HEK293 (cell line): ENCODE results near the gene LTV1.

Experiments used
- CTCF ChIA-PET: fragments of 350-600 bp; formaldehyde crosslinking; extraction: SDS; loops from one replicate; lab custom pipeline; 2021; ENCODE audit warnings: antibody characterized with exemption; lab: Yijun Ruan, JAX
- POLR2A ChIA-PET: fragments of 300-600 bp; formaldehyde crosslinking; extraction: SDS; loops from one replicate; lab custom pipeline; 2020; ENCODE audit warnings: antibody characterized with exemption, inconsistent platforms; lab: Yijun Ruan, JAX
- H3K27ac ChIP-seq: fragments of 200-500 bp; sonication (Bioruptor generic); 2 replicates; pipeline ENCODE4 v1.5.1; 2014; ENCODE audit warnings: low read depth, low read length, control low read depth, inconsistent platforms; ENCODE audit errors: extremely low read depth
- H3K36me3 ChIP-seq, 2 experiments: fragments of 200-500 bp in 1 of 2; sonication (Bioruptor generic) in 1 of 2; 1 replicate in 1 of 2; 2 replicates in 1 of 2; pipeline ENCODE4 v1.5.1; 2014 to 2017; ENCODE audit warnings: inconsistent platforms in 2 of 2, low read length in 2 of 2; ENCODE audit not compliant: control insufficient read depth in 2 of 2, insufficient read depth in 1 of 2
- H3K4me1 ChIP-seq: fragments of 200-500 bp; sonication (Bioruptor generic); 2 replicates; pipeline ENCODE4 v1.5.1; 2014; ENCODE audit warnings: mild to moderate bottlenecking, low read length, inconsistent platforms; ENCODE audit not compliant: control insufficient read depth, insufficient read depth
- H3K4me3 ChIP-seq: 2 replicates; pipeline ENCODE4 v1.5.1; 2011; ENCODE audit warnings: low read depth, mild to moderate bottlenecking, control low read depth, low read length, moderate library complexity
- H3K9me3 ChIP-seq: fragments of 200-500 bp; sonication (Bioruptor generic); 2 replicates; pipeline ENCODE4 v1.5.1; 2014; ENCODE audit warnings: low read depth, low read length, inconsistent platforms; ENCODE audit not compliant: control insufficient read depth, insufficient read depth
- HOXA7 ChIP-seq: sonication (generic); formaldehyde crosslinking; IDR thresholded peaks from 2 replicates; pipeline ENCODE4 v1.8.1; 2022; ENCODE audit warnings: missing genetic modification reagents, borderline replicate concordance
- IKZF3 ChIP-seq: fragments of 450-650 bp; IDR thresholded peaks from 2 replicates; pipeline ENCODE4 v1.5.0; 2018; ENCODE audit warnings: missing biosample characterization, mild to moderate bottlenecking, missing genetic modification characterization, moderate library complexity
- KLF8 ChIP-seq: fragments of 450-650 bp; formaldehyde crosslinking; IDR thresholded peaks from 2 replicates; pipeline ENCODE4 v1.5.1; 2016; ENCODE audit warnings: missing biosample characterization, missing genetic modification characterization
- ZFP3 ChIP-seq: fragments of 450-650 bp; formaldehyde crosslinking; IDR thresholded peaks from 2 replicates; pipeline ENCODE4 v1.5.1; 2016; ENCODE audit warnings: low read depth, missing biosample characterization, missing genetic modification characterization
- ZFP69B ChIP-seq: fragments of 450-650 bp; formaldehyde crosslinking; IDR thresholded peaks from 2 replicates; pipeline ENCODE4 v1.5.1; 2016; ENCODE audit warnings: missing biosample characterization, missing genetic modification characterization
- ZNF114 ChIP-seq: fragments of 450-650 bp; formaldehyde crosslinking; IDR thresholded peaks from 2 replicates; pipeline ENCODE4 v1.5.0; 2017; ENCODE audit warnings: missing biosample characterization, missing genetic modification characterization
- ZNF146 ChIP-seq: fragments of 450-650 bp; formaldehyde crosslinking; IDR thresholded peaks from 2 replicates; pipeline ENCODE4 v1.5.1; 2016; ENCODE audit warnings: missing biosample characterization, missing genetic modification characterization
- ZNF157 ChIP-seq: fragments of 450-650 bp; formaldehyde crosslinking; IDR thresholded peaks from 2 replicates; pipeline ENCODE4 v1.5.1; 2016; ENCODE audit warnings: missing biosample characterization, missing genetic modification characterization
- ZNF16 ChIP-seq: fragments of 450-650 bp; formaldehyde crosslinking; IDR thresholded peaks from 2 replicates; pipeline ENCODE4 v1.5.1; 2016; ENCODE audit warnings: low read depth, missing biosample characterization, missing genetic modification characterization
- ZNF19 ChIP-seq: fragments of 450-650 bp; formaldehyde crosslinking; IDR thresholded peaks from 2 replicates; pipeline ENCODE4; 2016; ENCODE audit warnings: missing biosample characterization, missing genetic modification characterization, low read depth
- ZNF214 ChIP-seq: fragments of 450-650 bp; formaldehyde crosslinking; IDR thresholded peaks from 2 replicates; pipeline ENCODE4 v1.5.1; 2017; ENCODE audit warnings: missing biosample characterization, mild to moderate bottlenecking, missing genetic modification characterization, borderline replicate concordance
- ZNF324 ChIP-seq: fragments of 450-650 bp; formaldehyde crosslinking; IDR thresholded peaks from 2 replicates; pipeline ENCODE4 v1.5.1; 2016; ENCODE audit warnings: missing biosample characterization, missing genetic modification characterization
- ZNF366 ChIP-seq: fragments of 450-650 bp; formaldehyde crosslinking; conservative IDR thresholded peaks from 2 replicates; pipeline ENCODE4 v1.5.1; 2016; ENCODE audit warnings: missing biosample characterization, missing genetic modification characterization
- ZNF510 ChIP-seq: fragments of 450-650 bp; formaldehyde crosslinking; IDR thresholded peaks from 2 replicates; pipeline ENCODE4 v1.5.1; 2018; ENCODE audit warnings: mild to moderate bottlenecking, missing genetic modification characterization, missing biosample characterization; ENCODE audit not compliant: insufficient replicate concordance
- ZNF514 ChIP-seq: fragments of 450-650 bp; formaldehyde crosslinking; IDR thresholded peaks from 2 replicates; pipeline ENCODE4 v1.5.1; 2016; ENCODE audit warnings: missing biosample characterization, missing genetic modification characterization
- ZNF701 ChIP-seq: fragments of 450-650 bp; formaldehyde crosslinking; IDR thresholded peaks from 2 replicates; pipeline ENCODE4 v1.5.1; 2016; ENCODE audit warnings: missing biosample characterization, missing genetic modification characterization
- ZNF776 ChIP-seq: fragments of 450-650 bp; formaldehyde crosslinking; IDR thresholded peaks from 2 replicates; pipeline ENCODE4 v1.5.0; 2017; ENCODE audit warnings: missing biosample characterization, missing genetic modification characterization, borderline replicate concordance
- ZNF777 ChIP-seq: fragments of 450-650 bp; formaldehyde crosslinking; IDR thresholded peaks from 2 replicates; pipeline ENCODE4 v1.5.1; 2017; ENCODE audit warnings: missing biosample characterization, missing genetic modification characterization, borderline replicate concordance
- ZNF837 ChIP-seq: fragments of 450-650 bp; formaldehyde crosslinking; IDR thresholded peaks from 2 replicates; pipeline ENCODE4 v1.5.1; 2016; ENCODE audit warnings: missing biosample characterization, missing genetic modification characterization
- TF ChIP-seq, protein P1 (sequence below): fragments of 450-650 bp; formaldehyde crosslinking; IDR thresholded peaks from 2 replicates; pipeline ENCODE4 v1.5.1; 2016; ENCODE audit warnings: missing biosample characterization, missing genetic modification characterization, low read depth
- TF ChIP-seq, protein P2 (sequence below): fragments of 450-650 bp; formaldehyde crosslinking; IDR thresholded peaks from 2 replicates; pipeline ENCODE4 v1.5.1; 2016; ENCODE audit warnings: missing biosample characterization, missing genetic modification characterization

LTV1 gene

DNA sequence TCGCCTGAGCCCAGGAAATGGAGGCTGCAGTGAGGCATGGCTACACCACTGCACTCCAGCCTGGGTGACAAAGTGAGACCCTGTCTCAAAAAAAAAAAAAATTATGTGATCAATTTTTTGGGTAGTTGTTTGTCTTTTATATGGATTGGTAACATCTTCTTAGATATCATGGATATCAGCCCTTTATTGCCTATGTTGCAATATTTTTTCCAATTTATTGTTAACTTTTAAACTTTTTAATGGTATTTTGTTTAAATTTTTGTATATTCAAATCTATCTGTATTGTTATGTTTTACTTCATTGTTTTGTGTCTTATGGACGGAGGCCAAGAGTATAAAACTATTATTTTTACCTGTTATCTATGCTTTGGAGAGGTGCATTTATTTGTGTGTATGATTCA lies 32.4 kb upstream of the LTV1 start:
- H3K9me3 ChIP-seq: no peaks in the 10 kb centered on the region
- H3K4me1 ChIP-seq: no peaks in the 10 kb centered on the region
- POLR2A ChIA-PET: no interaction called here
- CTCF ChIA-PET: interaction anchor here (0.7 kb wide), 1 partner anchor 210 kb away, joined by 3 read pairs; no protein-coding TSS in a partner anchor
- H3K27ac ChIP-seq: no peak overlapping the region
- H3K36me3 ChIP-seq: peaks cover 3 to 8% of the 10 kb centered on the region in 2 experiments; a peak in 2 of 3 replicates
- TF ChIP-seq IKZF3: no peak
- H3K4me3 ChIP-seq: no peak overlapping the region

DNA sequence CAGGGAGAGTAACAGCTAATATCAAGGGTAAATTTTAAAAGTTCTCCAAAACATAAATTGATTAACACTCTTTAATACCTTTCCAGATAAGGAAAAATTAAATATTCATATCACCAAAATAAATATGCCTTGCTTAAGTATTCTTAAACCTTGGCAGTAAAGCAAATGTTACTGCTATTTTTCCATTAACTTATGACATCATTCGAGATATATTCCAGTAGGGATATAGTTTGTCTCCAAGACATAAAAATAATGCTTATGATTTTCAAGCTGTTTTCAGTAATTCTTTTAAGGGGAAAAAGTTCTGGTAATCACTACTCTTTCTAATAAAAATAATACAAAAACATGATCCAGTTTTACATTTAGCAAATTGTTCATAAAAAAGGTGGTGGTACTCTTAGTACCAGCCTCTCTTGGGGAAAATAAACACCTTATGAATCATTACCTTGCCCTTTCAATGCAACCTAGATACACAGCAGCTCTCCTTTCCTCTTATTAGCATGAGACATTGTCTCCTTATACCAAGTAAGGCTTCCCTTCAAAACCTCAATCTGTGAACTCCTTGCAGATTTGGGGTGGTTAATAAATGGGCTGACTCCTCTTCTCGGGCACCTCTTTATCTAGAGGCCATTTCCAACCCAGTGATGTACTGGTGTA lies 31.5 kb upstream of the LTV1 start:
- Histone ChIP-seq H3K4me1 (no peaks in the 10 kb centered on the region), H3K36me3 (peaks cover 3 to 8% of the 10 kb centered on the region in 2 experiments; a peak in 2 of 3 replicates)
- TF ChIP-seq, protein P1, sequence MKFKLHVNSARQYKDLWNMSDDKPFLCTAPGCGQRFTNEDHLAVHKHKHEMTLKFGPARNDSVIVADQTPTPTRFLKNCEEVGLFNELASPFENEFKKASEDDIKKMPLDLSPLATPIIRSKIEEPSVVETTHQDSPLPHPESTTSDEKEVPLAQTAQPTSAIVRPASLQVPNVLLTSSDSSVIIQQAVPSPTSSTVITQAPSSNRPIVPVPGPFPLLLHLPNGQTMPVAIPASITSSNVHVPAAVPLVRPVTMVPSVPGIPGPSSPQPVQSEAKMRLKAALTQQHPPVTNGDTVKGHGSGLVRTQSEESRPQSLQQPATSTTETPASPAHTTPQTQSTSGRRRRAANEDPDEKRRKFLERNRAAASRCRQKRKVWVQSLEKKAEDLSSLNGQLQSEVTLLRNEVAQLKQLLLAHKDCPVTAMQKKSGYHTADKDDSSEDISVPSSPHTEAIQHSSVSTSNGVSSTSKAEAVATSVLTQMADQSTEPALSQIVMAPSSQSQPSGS (tag by site-specific recombination): peak; percentile 53; the same call in 1 of the 2 replicates
- TF ChIP-seq ZFP69B (tag by site-specific recombination): no peak
- TF ChIP-seq, all 188 proteins: peak for 1
- ChIA-PET CTCF (interaction anchor here (0.7 kb wide), 2 partner anchors 189 to 209 kb away, joined by 3 to 4 read pairs; no protein-coding TSS in a partner anchor), POLR2A (no interaction called here)
- H3K9me3 ChIP-seq: no peaks in the 10 kb centered on the region
- no peak overlapping the region for H3K4me3 ChIP-seq
- H3K27ac ChIP-seq: no peak overlapping the region

DNA sequence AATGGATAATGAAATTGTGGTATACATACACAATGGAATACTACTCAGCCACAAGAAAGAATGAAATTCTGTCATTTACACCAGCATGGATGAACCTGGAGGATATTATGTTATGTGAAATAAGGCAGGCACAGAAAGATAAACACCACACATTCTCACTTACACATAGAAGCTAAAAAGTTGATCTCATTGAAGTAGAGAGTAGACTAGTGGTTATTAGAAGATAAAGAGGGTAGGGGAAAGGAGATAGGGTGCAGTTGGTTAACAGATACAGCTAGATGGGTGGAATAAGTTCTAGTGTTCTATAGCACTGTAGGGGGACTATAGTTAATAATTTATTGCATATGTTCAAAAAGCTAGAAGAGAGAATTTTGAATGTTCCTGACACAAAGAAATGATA lies 25.5 kb upstream of the LTV1 start:
- Histone ChIP-seq H3K36me3 (peaks cover 0 to under 1% of the 10 kb centered on the region in 2 experiments; a peak in 1 of 3 replicates), H3K4me3 (no peak overlapping the region), H3K27ac (no peak overlapping the region), H3K4me1 (no peaks in the 10 kb centered on the region), H3K9me3 (no peaks in the 10 kb centered on the region)
- TF ChIP-seq ZNF701 (tag by site-specific recombination): no peak
- TF ChIP-seq ZNF837 (tag by site-specific recombination): no peak
- TF ChIP-seq ZNF16 (tag by site-specific recombination): no peak
- TF ChIP-seq ZNF514 (tag by site-specific recombination): no peak
- TF ChIP-seq, protein P2, sequence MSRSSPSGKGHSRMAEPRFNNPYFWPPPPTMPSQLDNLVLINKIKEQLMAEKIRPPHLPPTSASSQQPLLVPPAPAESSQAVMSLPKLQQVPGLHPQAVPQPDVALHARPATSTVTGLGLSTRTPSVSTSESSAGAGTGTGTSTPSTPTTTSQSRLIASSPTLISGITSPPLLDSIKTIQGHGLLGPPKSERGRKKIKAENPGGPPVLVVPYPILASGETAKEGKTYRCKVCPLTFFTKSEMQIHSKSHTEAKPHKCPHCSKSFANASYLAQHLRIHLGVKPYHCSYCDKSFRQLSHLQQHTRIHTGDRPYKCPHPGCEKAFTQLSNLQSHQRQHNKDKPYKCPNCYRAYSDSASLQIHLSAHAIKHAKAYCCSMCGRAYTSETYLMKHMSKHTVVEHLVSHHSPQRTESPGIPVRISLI (tag by site-specific recombination): no peak
- no peak for TF ChIP-seq ZNF510 (tag by site-specific recombination)
- no peak for TF ChIP-seq ZNF114
- ChIA-PET POLR2A (no interaction called here), CTCF (no interaction called here)

DNA sequence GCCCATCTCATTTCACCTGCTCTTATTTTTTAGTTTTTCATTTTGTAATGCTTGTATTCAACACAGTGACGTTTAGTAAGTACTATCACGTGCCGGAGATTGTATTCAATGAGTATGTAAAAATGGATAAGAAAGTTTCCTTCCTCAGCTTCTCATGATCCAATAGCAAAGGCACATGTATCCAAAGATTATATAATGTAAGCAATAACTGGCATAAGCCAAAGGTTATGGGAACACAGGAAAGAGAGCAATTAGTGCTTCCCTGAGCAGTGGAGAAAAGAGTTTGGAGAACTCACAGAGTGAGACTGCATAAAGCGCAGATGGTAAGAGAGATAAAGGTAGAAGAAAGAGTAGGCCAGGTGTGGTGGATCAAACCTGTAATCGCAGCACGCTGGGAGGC lies 21.8 kb upstream of the LTV1 start:
- H3K27ac ChIP-seq: no peak overlapping the region
- CTCF ChIA-PET: interaction anchor here (0.6 kb wide), 1 partner anchor 226 kb away, joined by 3 read pairs; no protein-coding TSS in a partner anchor
- POLR2A ChIA-PET: no interaction called here

More for the DNA sequence above, 21.8 kb upstream of the LTV1 start:
- Histone ChIP-seq H3K4me1 (no peaks in the 10 kb centered on the region), H3K4me3 (no peak overlapping the region), H3K9me3 (no peaks in the 10 kb centered on the region), H3K36me3 (no peaks in the 10 kb centered on the region)
- no peak for TF ChIP-seq HOXA7 (CRISPR knock-in tag)
- TF ChIP-seq ZNF324: no peak
- TF ChIP-seq ZNF776 (tag by site-specific recombination): no peak
- no peak for TF ChIP-seq ZNF214
- no peak for TF ChIP-seq ZNF157
- TF ChIP-seq KLF8 (tag by site-specific recombination): no peak
- no peak for TF ChIP-seq ZNF146
- no peak for TF ChIP-seq ZNF19 (tag by site-specific recombination)
- no peak for TF ChIP-seq ZNF366 (tag by site-specific recombination)
- no peak for TF ChIP-seq ZNF777 (tag by site-specific recombination)
- no peak for TF ChIP-seq ZFP3 (tag by site-specific recombination)
